IMR-90 (cell line): ENCODE data around the gene SH3RF3. TPM values are rescaled to one million over a fixed set of nuclear protein-coding genes. Genes with fewer than 3 reads are reported as not detected.

Experiments
- ATAC-seq: fragments of 200-7000 bp; cut with Tn5 transposase; 2 replicates; pipeline ENCODE4 v1.9.1; 2020; ENCODE audit warnings: low read depth, mild to moderate bottlenecking, moderate library complexity
- BruUV-seq: library from RNA; stranded (reverse); fragments of 400-500 nt; replicated peaks from 2 replicates; lab custom pipeline; 2021; lab: Mats Ljungman, UMichigan
- CTCF ChIA-PET: fragments of 300-600 bp; formaldehyde crosslinking; extraction: SDS; loops from one replicate; lab custom pipeline; 2021; ENCODE audit warnings: antibody characterized with exemption; lab: Yijun Ruan, JAX
- POLR2A ChIA-PET: fragments of 300-600 bp; sonication (Branson Sonifier 250); formaldehyde crosslinking; loops from one replicate; lab custom pipeline; 2022; ENCODE audit warnings: antibody characterized with exemption; ENCODE audit not compliant: unreplicated experiment; lab: Charles Lee
- DNase-seq: peaks from one replicate; pipeline ENCODE4 v3.0.0; 2013
- H2AFZ ChIP-seq: replicated peaks from 2 replicates; pipeline ENCODE3; 2013; ENCODE audit warnings: low read length, mild to moderate bottlenecking; ENCODE audit not compliant: poor library complexity
- H2AK5ac ChIP-seq: 2 replicates; pipeline ENCODE4 v1.6.1; 2013; ENCODE audit warnings: low read depth, low read length, inconsistent platforms
- H2AK9ac ChIP-seq: replicated peaks from 2 replicates; pipeline ENCODE3; 2013; ENCODE audit warnings: mild to moderate bottlenecking, low read depth, low read length, moderate library complexity; ENCODE audit not compliant: poor library complexity
- H2BK120ac ChIP-seq: 2 replicates; pipeline ENCODE4 v1.6.1; 2013; ENCODE audit warnings: low read depth, low read length, inconsistent platforms
- H2BK15ac ChIP-seq: 3 replicates; pipeline ENCODE4 v1.6.1; 2013; ENCODE audit warnings: low read depth, low read length, inconsistent platforms
- H2BK20ac ChIP-seq: 2 replicates; pipeline ENCODE4 v1.6.1; 2013; ENCODE audit warnings: low read depth, mild to moderate bottlenecking, inconsistent platforms, low read length, moderate library complexity
- H2BK5ac ChIP-seq: 2 replicates; pipeline ENCODE4 v1.6.1; 2013; ENCODE audit warnings: mild to moderate bottlenecking, low read depth, low read length, inconsistent platforms; ENCODE audit not compliant: poor library complexity, severe bottlenecking
- H3K14ac ChIP-seq: replicated peaks from 2 replicates; pipeline ENCODE4 v1.6.1; 2013; ENCODE audit warnings: low read depth, low read length, inconsistent platforms
- H3K18ac ChIP-seq: 2 replicates; pipeline ENCODE4 v1.6.1; 2013; ENCODE audit warnings: low read depth, low read length, control low read depth
- H3K23ac ChIP-seq: 2 replicates; pipeline ENCODE4 v1.6.1; 2013; ENCODE audit warnings: low read depth, low read length, inconsistent platforms
- H3K27ac ChIP-seq: 2 replicates; pipeline ENCODE4 v1.5.1; 2013; ENCODE audit warnings: mild to moderate bottlenecking, control low read depth, low read length; ENCODE audit not compliant: insufficient read depth
- H3K27me3 ChIP-seq: 2 replicates; pipeline ENCODE4 v1.6.1; 2013; ENCODE audit warnings: low read length; ENCODE audit not compliant: control insufficient read depth, insufficient read depth
- H3K36me3 ChIP-seq: 2 replicates; pipeline ENCODE4 v1.6.1; 2013; ENCODE audit warnings: low read length, mixed read lengths; ENCODE audit not compliant: control insufficient read depth, insufficient read depth
- H3K4ac ChIP-seq: 2 replicates; pipeline ENCODE4 v1.6.1; 2013; ENCODE audit warnings: low read depth, low read length, inconsistent platforms
- H3K4me1 ChIP-seq: 2 replicates; pipeline ENCODE4 v1.6.1; 2013; ENCODE audit warnings: low read length, mixed read lengths; ENCODE audit not compliant: control insufficient read depth, insufficient read depth
- H3K4me2 ChIP-seq: 2 replicates; pipeline ENCODE4 v1.6.1; 2013; ENCODE audit warnings: low read depth, mild to moderate bottlenecking, control low read depth, low read length, moderate library complexity
- H3K4me3 ChIP-seq: 2 replicates; pipeline ENCODE4 v1.5.1; 2013; ENCODE audit warnings: low read depth, mild to moderate bottlenecking, control low read depth, low read length, moderate library complexity; ENCODE audit not compliant: insufficient read depth
- H3K56ac ChIP-seq: 2 replicates; pipeline ENCODE4 v1.6.1; 2013; ENCODE audit warnings: low read length, inconsistent platforms; ENCODE audit not compliant: insufficient read depth; ENCODE audit errors: extremely low read depth
- H3K79me1 ChIP-seq, 2 experiments: 2 replicates each; pipeline ENCODE4 v1.6.1; 2013; ENCODE audit warnings: low read length in 2 of 2, inconsistent platforms in 1 of 2, low read depth in 1 of 2
- H3K9ac ChIP-seq: 2 replicates; pipeline ENCODE4 v1.6.1; 2013; ENCODE audit warnings: low read depth, low read length, control low read depth
- H3K9me1 ChIP-seq: 2 replicates; pipeline ENCODE4 v1.6.1; 2013; ENCODE audit warnings: low read length, inconsistent platforms; ENCODE audit not compliant: insufficient read depth
- H3K9me3 ChIP-seq: 2 replicates; pipeline ENCODE4 v1.6.1; 2013; ENCODE audit warnings: low read length; ENCODE audit not compliant: control insufficient read depth, insufficient read depth
- H4K20me1 ChIP-seq: 2 replicates; pipeline ENCODE4 v1.6.1; 2013; ENCODE audit warnings: low read length, inconsistent platforms; ENCODE audit not compliant: insufficient read depth
- H4K5ac ChIP-seq: 2 replicates; pipeline ENCODE4 v1.6.1; 2013; ENCODE audit warnings: mild to moderate bottlenecking, low read depth, low read length, control low read depth
- H4K8ac ChIP-seq, 2 experiments: 2 replicates each; pipeline ENCODE4 v1.6.1; 2013; ENCODE audit warnings: low read depth in 2 of 2, low read length in 2 of 2, control low read depth in 1 of 2, inconsistent platforms in 1 of 2
- H4K91ac ChIP-seq: 2 replicates; pipeline ENCODE4 v1.6.1; 2013; ENCODE audit warnings: low read depth, low read length, inconsistent platforms; ENCODE audit not compliant: insufficient read depth
- CTCF ChIP-seq: conservative IDR thresholded peaks from 2 replicates; pipeline ENCODE4 v1.5.1; 2012; ENCODE audit warnings: mild to moderate bottlenecking, low read depth, low read length, improper control_type of control experiment
- MXI1 ChIP-seq: IDR thresholded peaks from 2 replicates; pipeline ENCODE4 v1.6.1; 2012; ENCODE audit warnings: low read depth, mild to moderate bottlenecking, low read length, moderate library complexity, borderline replicate concordance
- WGBS, 2 experiments: methylation state at CpG; one replicate each; pipeline versions ENCODE4 v1.1.5 to v1.1.7; 2013; ENCODE audit warnings: missing lambda C conversion rate in 2 of 2; ENCODE audit not compliant: insufficient read length in 1 of 2; ENCODE audit errors: extremely low coverage in 2 of 2; 5-methylcytosine and 5-hydroxymethylcytosine counted together
- dilution Hi-C: fragments of 300-500 bp; cut with HindIII; formaldehyde crosslinking; loops from one replicate; pipeline ENCODE4 v1.14.3; 2018; ENCODE audit warnings: low sequenced_read_pairs; ENCODE audit not compliant: unreplicated experiment
- in situ Hi-C: fragments of 300-500 bp; cut with MboI; formaldehyde crosslinking; loops from 3 replicates; pipeline ENCODE4 v1.14.3; 2019; ENCODE audit warnings: low sequenced_read_pairs, inconsistent platforms, mixed read lengths
- intact Hi-C: fragments of 100-400 bp; cut with micrococcal nuclease; formaldehyde crosslinking; loops from 2 replicates; pipeline ENCODE4 v1.10.0; 2022
- polyA plus RNA-seq, 3 experiments: library from polyadenylated mRNA; depleted of rRNA; stranded (reverse); fragments of >200 nt; gene quantifications; 2 replicates each; pipeline ENCODE4 v1.2.3, GENCODE V29; 2012; ENCODE audit warnings: low replicate concordance in 1 of 3
- total RNA-seq: library from RNA; depleted of rRNA; stranded (reverse); fragments of >200 nt; gene quantifications from 2 replicates; pipeline ENCODE4 v1.2.3, GENCODE V29; 2012

The SH3RF3 gene
- total and polyA plus RNA-seq, 2 of the 4 experiments (the other 2 are of a cell fraction): 3.4 to 5.3 TPM

GRCh38 chr2:109348671-109349502 lies 219.9 kb downstream of the SH3RF3 start:
- CTCF ChIA-PET: no interaction called here

More at GRCh38 chr2:109348671-109349502, 219.9 kb downstream of the SH3RF3 start:
- POLR2A ChIA-PET: no interaction called here
- H4K91ac ChIP-seq: no peak overlapping the region
- no peak overlapping the region for H3K56ac ChIP-seq
- no peak overlapping the region for H2BK120ac ChIP-seq
- no peaks in the 10 kb centered on the region for H3K9me3 ChIP-seq
- no peak overlapping the region for H3K9ac ChIP-seq
- H4K8ac ChIP-seq: no peak overlapping the region
- WGBS, 2 experiments: 88% methylated on average over 3 of the region's 13 CpGs; no CpG with 5 or more reads in 1 of the 2 experiments
- no peak overlapping the region for H3K4me3 ChIP-seq
- no peak overlapping the region for H2BK20ac ChIP-seq
- H3K4me2 ChIP-seq: no peak overlapping the region
- in situ Hi-C loops: loop anchor here (25.0 kb wide), 1 partner anchor 212 kb away; the partner anchor contains the start of gene SH3RF3
- no peaks in the 10 kb centered on the region for H3K27me3 ChIP-seq
- ATAC-seq (no peak), DNase-seq (no peak)
- peaks cover 4% of the 10 kb centered on the region; the same call in 1 of the 2 replicates for H3K36me3 ChIP-seq
- dilution Hi-C loops: no loop called here
- BruUV-seq: no TSS peak
- intact Hi-C loops: no loop called here
- TF ChIP-seq CTCF: no peak
- no peak for TF ChIP-seq MXI1
- no peak overlapping the region for H3K4ac ChIP-seq
- no peak overlapping the region for H2AFZ ChIP-seq
- no peak overlapping the region for H2BK15ac ChIP-seq
- no peak overlapping the region; the same call in 1 of the 2 replicates for H2AK5ac ChIP-seq
- peaks cover 25% of the 10 kb centered on the region for H3K4me1 ChIP-seq
- H4K5ac ChIP-seq: no peak overlapping the region
- H3K27ac ChIP-seq: no peak overlapping the region
- peaks cover 47% of the 10 kb centered on the region for H4K20me1 ChIP-seq
- peaks cover 20% of the 10 kb centered on the region for H3K9me1 ChIP-seq
- no peak overlapping the region for H3K14ac ChIP-seq
- H3K79me1 ChIP-seq: peaks cover 30 to 94% of the 10 kb centered on the region in 2 experiments
- H2AK9ac ChIP-seq: no peak overlapping the region
- no peak overlapping the region for H2BK5ac ChIP-seq
- no peak overlapping the region for H3K23ac ChIP-seq
- H3K18ac ChIP-seq: no peak overlapping the region
